ENCODE results near the gene MOB1A.
A peak's percentile ranks its signal among the peaks of the same experiment; 100 is the strongest.
"Not testable (repeated sequence)": the region's sequence is repeated elsewhere in the genome, so short reads cannot be mapped to it uniquely, and the experiment has no call there.

Gene MOB1A

DNA sequence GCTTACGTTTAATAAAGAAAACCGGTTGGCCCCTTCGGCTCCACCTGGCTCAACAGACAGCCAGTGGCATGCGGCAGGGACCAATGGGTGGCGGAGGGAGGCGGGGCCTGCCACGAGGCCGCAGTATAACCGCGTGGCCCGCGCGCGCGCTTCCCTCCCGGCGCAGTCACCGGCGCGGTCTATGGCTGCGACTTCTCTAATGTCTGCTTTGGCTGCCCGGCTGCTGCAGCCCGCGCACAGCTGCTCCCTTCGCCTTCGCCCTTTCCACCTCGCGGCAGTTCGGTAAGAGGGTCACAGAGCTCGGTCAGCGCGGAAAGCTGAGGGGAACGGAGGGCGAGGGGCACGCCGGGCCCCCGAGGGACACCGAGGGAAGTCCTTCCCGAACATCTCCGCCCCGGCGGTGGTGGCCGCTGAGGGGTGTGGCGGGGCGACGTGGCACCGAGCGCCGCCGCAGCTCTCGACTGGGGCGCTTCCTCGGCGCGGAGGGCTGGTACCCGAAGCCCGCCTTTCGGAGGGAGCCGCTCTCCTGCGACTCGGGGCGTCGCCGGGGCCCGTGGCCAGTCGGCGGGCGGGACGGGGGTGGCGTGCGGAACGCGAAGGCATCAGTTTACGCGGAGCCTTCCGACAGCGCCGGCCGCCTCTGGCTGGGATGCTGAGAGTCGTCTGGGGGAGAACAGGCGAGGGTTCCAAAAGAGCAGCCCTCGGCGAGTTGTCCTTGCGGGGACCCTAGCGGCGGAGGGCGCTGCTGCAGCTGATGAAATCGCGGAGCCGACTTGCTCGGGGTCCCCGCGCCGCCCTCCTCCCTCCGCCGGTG, 20.0 kb upstream of the MOB1A start, which contains the start of gene MTHFD2:
TSS of gene MTHFD2 (plus strand) at position 155 of the 814 bp plus-strand sequence. CDS start at position 182, 27 bp downstream.
- DNase-seq, result peak; percentile 93 to 98

DNA sequence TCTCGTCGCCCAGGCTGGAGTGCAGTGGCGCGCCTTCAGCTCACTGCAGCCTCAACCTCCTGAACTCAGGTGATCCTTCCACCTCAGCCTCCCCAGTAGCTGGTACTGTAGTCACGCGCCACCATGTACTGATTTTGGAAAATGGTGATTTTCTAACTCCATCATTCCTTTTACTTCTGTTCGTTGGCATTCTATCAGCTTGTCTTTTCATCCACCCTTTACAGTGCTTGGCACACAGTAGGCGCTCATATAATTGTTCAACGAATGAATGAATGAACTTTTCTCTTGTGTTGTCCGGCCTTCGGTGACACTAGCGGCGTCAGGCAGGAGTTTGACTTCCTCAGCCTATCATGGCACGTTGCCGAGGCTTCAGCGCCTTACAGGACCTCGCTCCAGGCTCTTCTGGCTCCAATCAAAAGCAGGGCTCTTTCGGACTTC, 19.4 kb upstream of the MOB1A start:
- DNase-seq, result no peak

GRCh38 chr2:74197049-74197448, 18.4 kb upstream of the MOB1A start:
- DNase-seq, result no peak

DNA sequence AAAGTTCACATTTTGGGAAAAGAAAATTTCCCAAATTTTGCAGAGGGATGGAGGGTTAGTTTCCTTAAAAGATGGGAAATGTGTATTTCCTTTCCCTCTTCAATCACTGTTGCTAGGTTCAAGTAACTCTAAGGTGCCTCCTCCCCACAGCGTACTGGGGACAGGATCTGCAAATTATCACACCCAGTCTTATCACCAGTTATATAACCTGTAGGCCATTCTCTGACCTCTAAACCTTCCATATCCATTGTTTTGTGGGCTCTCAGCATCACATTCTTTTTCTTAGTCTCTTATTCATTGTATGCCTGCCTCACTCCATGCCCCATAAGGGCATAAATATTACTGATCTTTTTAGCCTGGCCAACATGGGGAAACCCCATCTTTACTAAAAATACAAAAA, 16.1 kb upstream of the MOB1A start:
- DNase-seq, result no peak

DNA sequence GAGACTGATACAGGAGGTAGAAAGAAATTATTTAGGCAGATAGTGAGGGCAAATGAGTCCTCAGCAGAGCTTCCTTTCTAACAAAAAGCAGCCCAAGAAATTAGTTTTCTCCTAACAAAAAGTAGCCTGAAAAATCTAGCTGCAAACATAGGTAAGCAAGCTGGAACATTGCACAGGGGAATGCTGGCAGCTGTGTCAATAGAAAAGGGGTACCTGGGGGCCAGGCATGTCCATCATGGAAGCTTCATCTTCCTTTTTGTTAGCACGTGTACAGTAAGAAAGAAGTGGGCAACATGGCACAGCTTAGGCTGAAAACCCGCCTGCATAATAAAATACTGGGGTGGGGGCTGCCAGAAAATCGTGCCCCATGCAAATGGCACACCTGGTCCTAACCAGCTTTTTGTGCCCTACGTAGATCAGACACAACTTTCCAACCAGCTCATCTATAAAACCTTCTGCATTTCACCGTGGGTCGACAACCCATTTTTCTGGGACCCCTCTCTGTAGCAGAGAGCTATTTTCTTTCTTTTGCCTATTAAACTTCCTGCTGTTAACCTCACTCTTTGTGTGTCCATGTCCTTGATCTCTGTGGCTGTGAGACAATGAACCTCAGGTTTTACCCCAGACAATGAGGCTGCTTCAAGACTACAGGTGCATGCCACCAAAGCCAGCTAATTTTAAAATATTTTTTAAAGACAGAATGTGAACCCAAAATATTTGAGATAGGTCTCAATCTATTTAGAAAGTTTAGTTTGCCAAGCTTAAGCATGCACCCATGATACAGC, 13.1 kb upstream of the MOB1A start:
- DNase-seq, result no peak

DNA sequence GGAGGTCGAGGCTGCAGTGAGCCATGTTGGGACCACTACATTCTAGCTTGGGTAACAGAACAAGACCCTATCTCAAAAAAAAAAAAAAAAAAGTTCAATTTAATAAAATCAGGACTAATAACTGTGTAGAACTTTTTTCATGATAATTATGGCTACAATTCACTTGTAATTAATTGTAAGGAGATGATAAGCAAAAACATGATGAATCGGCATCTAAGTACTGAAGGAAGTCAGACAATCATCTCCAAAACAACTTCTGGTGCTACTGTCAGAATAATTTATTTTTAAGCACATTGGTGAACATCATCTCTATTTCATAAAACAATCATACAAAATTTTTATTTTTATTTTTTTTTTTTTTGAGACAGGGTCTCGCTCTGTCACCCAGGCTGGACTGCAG, 10.0 kb upstream of the MOB1A start:
- DNase-seq, result no peak

DNA sequence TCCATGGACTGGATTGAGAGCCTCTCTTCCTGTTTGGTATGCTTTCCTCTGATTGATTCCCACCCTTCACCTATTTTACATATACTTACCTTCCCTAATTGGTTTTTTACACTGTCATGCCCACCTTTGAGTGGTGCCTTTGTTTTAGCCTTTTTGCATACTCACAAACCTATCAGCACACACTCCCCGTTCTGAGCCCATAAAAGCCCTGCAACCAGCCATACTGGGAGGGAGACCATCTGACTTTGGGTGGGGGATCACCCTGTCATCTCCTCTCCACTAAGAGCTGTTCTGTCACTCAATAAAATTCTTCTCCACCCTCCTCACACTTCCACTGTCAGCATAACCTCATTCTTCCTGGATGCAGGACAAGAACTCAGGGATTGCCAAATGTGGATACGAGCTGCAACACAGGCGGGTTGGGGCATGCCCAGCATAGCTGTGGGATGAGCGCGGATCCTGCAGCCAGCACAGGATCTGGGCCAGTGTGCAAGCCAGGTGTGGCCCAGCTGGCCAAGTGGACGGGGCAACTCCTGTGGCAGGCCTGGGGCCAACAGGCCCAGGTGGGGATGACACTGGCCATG, 9.4 kb upstream of the MOB1A start:
- DNase-seq, result no peak

DNA sequence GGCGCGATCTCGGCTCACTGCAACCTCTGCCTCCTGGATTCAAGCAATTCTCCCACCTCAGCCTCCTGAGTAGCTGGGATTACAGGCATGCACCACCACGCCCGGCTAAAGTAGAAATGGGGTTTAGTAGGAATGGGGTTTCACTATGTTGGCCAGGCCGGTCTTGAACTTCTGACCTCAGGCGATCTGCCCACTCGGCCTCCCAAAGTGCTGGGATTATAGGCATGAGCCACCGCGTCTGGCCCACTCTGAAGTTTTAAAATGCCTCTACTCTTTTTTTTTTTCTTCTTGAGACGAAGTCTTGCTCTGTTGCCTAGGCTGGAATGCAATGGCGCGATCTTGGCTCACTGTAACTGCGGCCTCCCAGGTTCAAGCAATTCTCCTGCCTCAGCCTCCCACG, 8.0 kb upstream of the MOB1A start:
- DNase-seq, result not testable (repeated sequence)

- no peak for DNase-seq
Observed at GRCh38 chr2:74186038-74186437, 7.4 kb upstream of the MOB1A start.

DNA sequence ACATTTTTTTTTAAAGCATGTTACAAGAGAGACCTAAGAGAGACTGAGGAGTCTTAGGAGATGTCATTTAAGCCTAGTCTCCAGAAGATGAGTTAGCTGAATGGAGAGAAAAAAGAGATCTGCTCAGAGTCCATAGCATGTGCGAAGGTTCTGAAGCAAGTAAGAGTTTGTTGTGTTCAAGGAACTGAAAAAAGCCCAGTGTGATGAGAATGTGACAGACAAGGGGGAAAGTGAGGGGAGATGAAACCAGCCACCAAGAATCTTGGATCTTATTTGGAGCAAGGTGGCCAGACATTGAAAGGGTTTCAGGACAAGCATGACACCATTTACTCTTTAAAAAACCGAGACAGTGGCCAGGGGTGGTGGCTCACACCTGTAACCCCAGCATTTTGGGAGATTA, 5.2 kb upstream of the MOB1A start:
- DNase-seq, result no peak

DNA sequence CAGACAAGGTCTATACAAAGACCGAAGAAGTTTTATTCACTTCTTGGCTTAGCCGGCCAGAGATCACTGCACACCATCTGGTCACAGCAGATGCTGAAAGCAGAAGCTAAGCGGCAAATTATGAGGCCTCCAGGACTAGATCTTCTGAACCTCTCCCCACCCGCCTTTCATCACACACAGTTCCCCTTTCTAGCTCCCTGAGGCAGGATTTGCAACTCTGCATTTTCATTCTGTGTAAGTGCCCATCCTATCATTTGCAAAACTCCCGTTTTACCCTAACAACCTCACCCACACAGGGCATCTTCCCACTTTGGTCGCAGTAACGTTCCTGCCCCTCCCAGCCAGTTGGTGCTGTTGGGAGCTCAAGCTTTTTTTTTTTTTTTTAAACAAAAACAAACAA, 3.1 kb upstream of the MOB1A start:
- DNase-seq, result peak; percentile 90 to 95

- no peak for DNase-seq
Observed at GRCh38 chr2:74179063-74179865, 585 bp upstream of the MOB1A start.

- DNase-seq, result no peak
Observed at GRCh38 chr2:74177696-74178095, 983 bp downstream of the MOB1A start.

GRCh38 chr2:74174909-74175308, 3.8 kb downstream of the MOB1A start:
- DNase-seq, result no peak

DNA sequence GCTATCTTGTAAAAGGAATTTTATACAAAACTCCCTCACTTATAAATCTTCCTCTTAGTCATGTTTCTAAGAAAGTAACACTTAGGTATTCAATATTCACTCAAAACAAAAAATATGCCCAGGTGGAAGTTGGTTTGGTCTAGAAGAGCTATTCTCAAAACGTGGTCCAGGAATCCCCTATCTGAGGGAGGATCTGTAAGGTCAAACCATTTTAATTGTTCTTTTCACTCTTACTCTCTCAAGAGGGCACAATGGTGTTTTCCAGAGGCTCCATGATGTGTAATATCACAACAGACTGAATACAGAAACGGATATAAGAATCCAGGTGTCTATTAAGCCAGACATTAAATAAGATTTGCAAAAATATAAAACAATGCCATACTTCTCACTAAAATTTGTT, 9.9 kb downstream of the MOB1A start:
- no peak for DNase-seq

DNA sequence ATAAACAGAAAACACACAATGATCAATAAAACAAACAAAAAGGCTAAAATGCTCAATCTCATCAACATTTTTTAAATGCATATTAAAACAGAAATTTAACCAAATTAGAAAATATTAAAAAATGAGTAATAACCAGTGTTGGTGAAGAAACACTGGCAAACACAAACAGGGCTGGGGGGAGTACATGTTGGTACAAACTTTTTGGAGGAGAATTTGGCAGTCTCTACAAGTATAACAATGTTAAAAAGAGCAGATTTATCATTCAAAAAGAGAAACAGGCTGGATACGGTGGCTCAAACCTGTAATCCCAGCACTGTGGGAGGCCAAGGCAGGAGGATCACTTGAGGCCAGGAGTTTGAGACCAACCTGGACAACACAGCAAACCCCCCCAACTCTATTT, 13.9 kb downstream of the MOB1A start:
- DNase-seq, result no peak

DNA sequence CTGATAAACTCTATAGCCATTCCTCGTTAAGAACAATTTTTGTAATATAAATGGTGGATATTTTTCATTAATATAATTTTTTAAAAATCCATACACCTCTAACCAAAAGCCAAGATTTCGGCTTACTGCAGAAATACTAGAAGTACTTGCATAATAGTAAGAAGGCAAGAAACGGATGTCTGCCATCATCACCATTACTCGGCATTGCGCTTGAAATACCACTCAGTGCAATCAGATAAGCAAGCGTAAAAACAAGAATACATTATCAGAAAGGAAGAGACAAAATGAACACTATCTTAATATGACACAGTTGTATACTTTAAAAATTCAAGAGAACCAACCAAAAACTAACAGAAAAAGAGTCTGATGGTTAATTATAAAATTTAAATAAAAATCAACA, 15.7 kb downstream of the MOB1A start:
- no peak for DNase-seq

DNA sequence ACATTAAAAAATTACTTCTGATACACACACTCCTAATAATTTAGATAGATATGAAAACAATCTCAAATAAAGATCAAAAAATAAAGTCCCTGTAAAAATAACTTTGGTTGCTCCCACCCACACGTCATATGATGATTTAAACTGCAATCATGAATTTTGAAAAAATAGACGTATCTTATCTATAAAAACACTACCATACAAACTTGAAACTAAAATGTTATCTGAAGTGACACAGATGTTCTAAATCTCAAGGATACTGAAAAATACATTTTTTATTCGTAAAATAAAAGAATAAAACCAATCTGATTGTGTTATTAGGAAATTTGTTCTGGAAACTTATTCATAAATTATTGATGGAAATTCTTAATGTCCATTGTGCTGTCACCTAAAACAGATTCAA, 22.8 kb downstream of the MOB1A start:
- no peak for DNase-seq

- no peak for DNase-seq
Observed at GRCh38 chr2:74152954-74153353, 25.7 kb downstream of the MOB1A start.

GRCh38 chr2:74149570-74150319, 28.9 kb downstream of the MOB1A start:
- no peak for DNase-seq

- DNase-seq, result no peak
Observed at GRCh38 chr2:74149247-74149525, 29.5 kb downstream of the MOB1A start.

DNA sequence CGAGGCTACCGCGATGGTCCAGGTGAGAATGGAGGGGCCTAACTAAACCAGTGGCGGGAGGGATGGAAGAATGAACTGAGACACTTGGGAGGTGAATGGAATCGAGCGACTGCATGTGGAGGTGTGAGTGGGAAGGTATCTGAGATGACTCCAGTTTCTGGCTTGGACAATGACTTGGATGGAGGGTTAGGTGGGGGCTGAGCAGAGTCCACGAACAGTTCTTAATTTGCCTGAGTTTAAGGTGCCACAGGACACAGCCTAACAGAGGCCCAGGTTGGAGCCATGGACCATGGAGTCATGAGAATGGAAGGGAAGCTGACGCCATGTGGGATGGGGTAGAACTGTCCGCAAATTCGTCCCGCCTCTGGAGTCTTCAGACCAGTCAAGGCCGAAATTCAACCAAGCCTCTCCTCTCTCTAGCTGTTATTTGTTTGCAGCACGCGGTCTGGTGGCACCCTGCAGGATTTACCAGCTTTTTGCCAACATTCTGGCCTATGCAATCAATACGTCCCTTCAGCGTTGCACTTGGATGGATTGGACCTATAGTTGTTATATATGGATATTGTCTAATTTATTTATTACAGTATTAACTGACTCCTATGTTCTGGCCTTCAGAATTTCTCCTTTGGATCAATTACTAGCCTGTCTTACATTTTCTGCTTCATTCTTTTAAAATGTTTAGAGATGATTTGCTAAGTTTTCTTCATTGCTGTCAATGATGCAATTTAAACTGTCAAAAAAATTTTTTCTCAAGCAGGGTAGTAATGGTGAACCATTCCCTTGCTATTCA, 30.0 kb downstream of the MOB1A start:
- no peak for DNase-seq
